Ishikawa (cell line): ENCODE measurements around the gene ITPRID2.

Experiments
- CEBPB ChIP-seq: IDR thresholded peaks from 2 replicates; pipeline ENCODE4 v1.6.1; 2012
- CREB1 ChIP-seq: IDR thresholded peaks from 2 replicates; pipeline ENCODE4 v1.6.1; 2012; ENCODE audit warnings: low read depth
- EP300 ChIP-seq: IDR thresholded peaks from 2 replicates; pipeline ENCODE4 v1.6.1; 2012; ENCODE audit warnings: borderline replicate concordance
- MAX ChIP-seq: IDR thresholded peaks from 2 replicates; pipeline ENCODE4 v1.6.1; 2012
- RAD21 ChIP-seq: IDR thresholded peaks from 2 replicates; pipeline ENCODE4 v1.6.1; 2012; ENCODE audit warnings: low read depth
- TAF1 ChIP-seq: IDR thresholded peaks from 2 replicates; pipeline ENCODE4 v1.6.1; 2012; ENCODE audit warnings: low read depth, mild to moderate bottlenecking
- YY1 ChIP-seq: IDR thresholded peaks from 2 replicates; pipeline ENCODE4 v1.6.1; 2012; ENCODE audit warnings: low read depth

GRCh38 chr2:181851726-181852125 lies 39.8 kb upstream of the ITPRID2 start:
- TF ChIP-seq RAD21 (no peak), TAF1 (no peak), MAX (no peak), EP300 (no peak), YY1 (no peak), CREB1 (no peak), CEBPB (no peak)
